Fibroblast of the aortic adventitia (primary cell): ENCODE results near the gene OR2F2. TPM values are rescaled to one million over a fixed set of nuclear protein-coding genes. Genes with fewer than 3 reads are reported as not detected.

Source experiments
- DNase-seq: peaks from one replicate; pipeline ENCODE4 v3.0.0-alpha.2; 2010; ENCODE audit warnings: low read depth
- H3K4me3 ChIP-seq: 2 replicates; pipeline ENCODE4 v1.5.1; 2011; ENCODE audit warnings: low read depth, mild to moderate bottlenecking, control low read depth, low read length, moderate library complexity
- total RNA-seq: library from RNA; depleted of rRNA; stranded (reverse); fragments of >200 nt; gene quantifications from 2 replicates; pipeline ENCODE4 v1.2.3, GENCODE V29; 2012; ENCODE audit warnings: low replicate concordance
- TF ChIP-seq, protein P1 (sequence below): IDR thresholded peaks from 2 replicates; pipeline ENCODE4 v1.5.1; 2011; ENCODE audit warnings: mild to moderate bottlenecking, low read length, control low read depth, inconsistent platforms; ENCODE audit not compliant: insufficient read depth

OR2F2 gene
- total RNA-seq, 1 donor, result not detected

GRCh38 chr7:143892527-143893300 is 42.3 kb upstream of the OR2F2 start:
- TF ChIP-seq, protein P1, sequence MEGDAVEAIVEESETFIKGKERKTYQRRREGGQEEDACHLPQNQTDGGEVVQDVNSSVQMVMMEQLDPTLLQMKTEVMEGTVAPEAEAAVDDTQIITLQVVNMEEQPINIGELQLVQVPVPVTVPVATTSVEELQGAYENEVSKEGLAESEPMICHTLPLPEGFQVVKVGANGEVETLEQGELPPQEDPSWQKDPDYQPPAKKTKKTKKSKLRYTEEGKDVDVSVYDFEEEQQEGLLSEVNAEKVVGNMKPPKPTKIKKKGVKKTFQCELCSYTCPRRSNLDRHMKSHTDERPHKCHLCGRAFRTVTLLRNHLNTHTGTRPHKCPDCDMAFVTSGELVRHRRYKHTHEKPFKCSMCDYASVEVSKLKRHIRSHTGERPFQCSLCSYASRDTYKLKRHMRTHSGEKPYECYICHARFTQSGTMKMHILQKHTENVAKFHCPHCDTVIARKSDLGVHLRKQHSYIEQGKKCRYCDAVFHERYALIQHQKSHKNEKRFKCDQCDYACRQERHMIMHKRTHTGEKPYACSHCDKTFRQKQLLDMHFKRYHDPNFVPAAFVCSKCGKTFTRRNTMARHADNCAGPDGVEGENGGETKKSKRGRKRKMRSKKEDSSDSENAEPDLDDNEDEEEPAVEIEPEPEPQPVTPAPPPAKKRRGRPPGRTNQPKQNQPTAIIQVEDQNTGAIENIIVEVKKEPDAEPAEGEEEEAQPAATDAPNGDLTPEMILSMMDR, result peak; percentile 19
- peak; percentile 20 for DNase-seq
- H3K4me3 ChIP-seq, result no peak overlapping the region

GRCh38 chr7:143896667-143897066 is 38.4 kb upstream of the OR2F2 start:
- DNase-seq, result no peak
- TF ChIP-seq, protein P1, result no peak
- no peak overlapping the region for H3K4me3 ChIP-seq

DNA sequence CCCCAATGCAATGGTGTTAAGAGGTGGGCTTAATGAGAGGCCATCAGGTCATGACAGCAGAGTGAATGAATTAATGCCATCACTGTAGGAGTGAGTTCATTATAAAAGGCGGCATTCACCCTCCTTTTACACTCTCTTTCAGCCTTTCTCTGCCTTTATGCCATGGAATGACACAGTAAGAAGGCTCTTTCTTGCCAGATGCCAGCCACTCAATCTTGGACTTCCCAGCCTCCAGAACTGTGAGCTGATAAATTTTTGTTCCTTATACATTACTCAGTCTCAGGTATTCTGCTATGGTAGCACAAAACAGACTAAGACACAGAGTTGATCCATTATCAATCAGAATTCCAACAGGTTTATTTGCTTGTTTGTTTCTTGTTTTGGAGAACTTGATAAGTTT is 36.2 kb upstream of the OR2F2 start:
- TF ChIP-seq, protein P1, result no peak
- no peak overlapping the region for H3K4me3 ChIP-seq
- no peak for DNase-seq

GRCh38 chr7:143900230-143900766 is 34.7 kb upstream of the OR2F2 start:
- TF ChIP-seq, protein P1, result no peak
- DNase-seq, result no peak
- H3K4me3 ChIP-seq, result peak overlapping the region; percentile 86

- TF ChIP-seq, protein P1, result no peak
- H3K4me3 ChIP-seq, result peak overlapping the region; percentile 86
- DNase-seq, result peak; percentile 66
Measured at GRCh38 chr7:143901332-143901667, 33.7 kb upstream of the OR2F2 start.

DNA sequence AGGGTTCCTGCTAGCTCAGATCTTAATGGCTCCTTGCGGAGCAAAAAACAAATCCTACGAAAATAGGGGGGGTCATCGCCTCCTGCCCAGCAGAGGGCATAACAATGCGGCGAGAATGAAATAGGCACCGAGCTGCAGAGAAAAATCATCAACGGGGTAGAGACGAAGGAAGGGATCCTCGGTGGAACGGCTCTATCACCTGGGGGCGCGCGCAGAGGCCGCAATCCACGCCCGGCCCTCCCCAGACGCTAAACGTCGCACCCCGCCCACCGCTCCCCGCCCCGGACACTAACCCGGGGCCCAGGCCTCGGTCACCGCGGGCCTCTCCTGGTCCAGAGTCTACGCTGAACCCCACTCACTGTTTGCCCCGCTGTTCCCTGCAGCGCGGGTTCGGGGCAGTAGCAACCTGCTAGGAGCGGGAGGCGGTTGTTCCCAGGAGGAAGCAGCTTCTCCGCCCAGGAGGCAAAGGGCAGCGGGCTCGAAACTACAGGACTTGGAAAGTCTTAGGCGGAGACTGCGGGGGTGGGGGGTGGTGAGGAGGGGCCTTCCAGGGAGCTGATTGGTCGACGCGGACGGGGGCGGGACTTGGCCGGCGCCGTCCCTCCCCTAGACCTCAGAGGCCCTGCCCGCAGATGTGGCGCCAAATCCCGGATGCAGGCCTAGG is 33.2 kb upstream of the OR2F2 start, which contains the start of gene TCAF1:
TCAF1 (minus strand) TSS at position 509 of the 664 bp plus-strand sequence. CDS start 25,568 bp downstream, outside the sequence.
- H3K4me3 ChIP-seq, result peak within 1 kb of the TSS; percentile 86
- TF ChIP-seq, protein P1, result peak; percentile 41
- DNase-seq, result peak; percentile 92
